NCI-H774 (cell line): ENCODE results near the gene SLC25A48.
"Not testable (repeated sequence)": the region's sequence is repeated elsewhere in the genome, so short reads cannot be mapped to it uniquely, and the experiment has no call there.

ENCODE experiments used
- DNase-seq: peaks from one replicate; lab custom pipeline; 2025; lab: John Stamatoyannopoulos, UW

Gene SLC25A48

GRCh38 chr5:135857630-135858311, 23.3 kb downstream of the SLC25A48 start:
- DNase-seq, result no peak

GRCh38 chr5:135859186-135859585, 24.7 kb downstream of the SLC25A48 start:
- DNase-seq, result not testable (repeated sequence)

- no peak for DNase-seq
These were observed 25.2 kb downstream of the SLC25A48 start for GRCh38 chr5:135859641-135860040.

GRCh38 chr5:135861641-135862040, 27.2 kb downstream of the SLC25A48 start:
- no peak for DNase-seq

- DNase-seq, result no peak
These were observed 27.6 kb downstream of the SLC25A48 start for GRCh38 chr5:135862086-135862485.

- no peak for DNase-seq
These were observed 28.3 kb downstream of the SLC25A48 start for GRCh38 chr5:135862744-135863143.

- DNase-seq, result no peak
These were observed 30.3 kb downstream of the SLC25A48 start for GRCh38 chr5:135864503-135865435.

- DNase-seq, result no peak
These were observed 31.6 kb downstream of the SLC25A48 start for GRCh38 chr5:135866016-135866415.

GRCh38 chr5:135867599-135867998, 33.1 kb downstream of the SLC25A48 start:
- DNase-seq, result no peak

GRCh38 chr5:135868681-135869080, 34.2 kb downstream of the SLC25A48 start:
- no peak for DNase-seq

- DNase-seq, result no peak
These were observed 34.8 kb downstream of the SLC25A48 start for GRCh38 chr5:135869276-135869675.

GRCh38 chr5:135869935-135870334, 35.5 kb downstream of the SLC25A48 start:
- no peak for DNase-seq

- no peak for DNase-seq
These were observed 36.9 kb downstream of the SLC25A48 start for GRCh38 chr5:135871268-135871915.

GRCh38 chr5:135873831-135874230, 39.4 kb downstream of the SLC25A48 start:
- no peak for DNase-seq

GRCh38 chr5:135874461-135874860, 40.0 kb downstream of the SLC25A48 start:
- no peak for DNase-seq

- DNase-seq, result no peak
These were observed 41.1 kb downstream of the SLC25A48 start for GRCh38 chr5:135875567-135875966.

GRCh38 chr5:135876146-135876545, 41.7 kb downstream of the SLC25A48 start:
- no peak for DNase-seq

- no peak for DNase-seq
These were observed 43.2 kb downstream of the SLC25A48 start for GRCh38 chr5:135877570-135878155.

GRCh38 chr5:135878156-135878620, 43.7 kb downstream of the SLC25A48 start:
- no peak for DNase-seq

- DNase-seq, result no peak
These were observed 45.1 kb downstream of the SLC25A48 start for GRCh38 chr5:135879591-135879990.

- no peak for DNase-seq
These were observed 45.8 kb downstream of the SLC25A48 start for GRCh38 chr5:135880278-135880677.

- DNase-seq, result no peak
These were observed 46.3 kb downstream of the SLC25A48 start for GRCh38 chr5:135880801-135881200.
